H9 (cell line): ENCODE data around the gene MICAL3. TPM values are rescaled to one million over a fixed set of nuclear protein-coding genes. Genes with fewer than 3 reads are reported as not detected.

Source experiments
- DNase-seq: peaks from one replicate; pipeline ENCODE4 v3.0.0-alpha.2; 2017
- H2AFZ ChIP-seq: one replicate; pipeline ENCODE4 v1.6.1; 2013; ENCODE audit warnings: mild to moderate bottlenecking, low read length, control low read depth, moderate library complexity
- H2AK5ac ChIP-seq: 2 replicates; pipeline ENCODE4 v1.6.1; 2013; ENCODE audit warnings: low read length, control low read depth, mixed read lengths; ENCODE audit not compliant: insufficient read length
- H2BK120ac ChIP-seq: one replicate; pipeline ENCODE4 v1.6.1; 2013; ENCODE audit warnings: low read depth, mild to moderate bottlenecking, low read length, control low read depth, inconsistent platforms; ENCODE audit not compliant: poor library complexity, severe bottlenecking
- H2BK12ac ChIP-seq: 2 replicates; pipeline ENCODE4 v1.6.1; 2013; ENCODE audit warnings: low read length, control low read depth, mixed read lengths, low read depth; ENCODE audit not compliant: insufficient read length
- H2BK15ac ChIP-seq: 2 replicates; pipeline ENCODE4 v1.6.1; 2013; ENCODE audit warnings: low read depth, low read length, control low read depth
- H2BK20ac ChIP-seq: one replicate; pipeline ENCODE4 v1.6.1; 2013; ENCODE audit warnings: low read depth, mild to moderate bottlenecking, low read length, control low read depth, inconsistent platforms; ENCODE audit not compliant: poor library complexity, severe bottlenecking
- H2BK5ac ChIP-seq: 2 replicates; pipeline ENCODE4 v1.6.1; 2013; ENCODE audit warnings: low read length, control low read depth, mixed read lengths; ENCODE audit not compliant: insufficient read length
- H3K14ac ChIP-seq: 2 replicates; pipeline ENCODE4 v1.6.1; 2013; ENCODE audit warnings: low read length, control low read depth; ENCODE audit not compliant: insufficient read depth
- H3K18ac ChIP-seq: 2 replicates; pipeline ENCODE4 v1.6.1; 2013; ENCODE audit warnings: low read depth, mild to moderate bottlenecking, mixed read lengths, low read length, control low read depth; ENCODE audit not compliant: insufficient read length
- H3K23ac ChIP-seq: 2 replicates; pipeline ENCODE4 v1.6.1; 2013; ENCODE audit warnings: low read length, control low read depth, mixed read lengths, low read depth; ENCODE audit not compliant: insufficient read length
- H3K23me2 ChIP-seq: 2 replicates; pipeline ENCODE4 v1.6.1; 2013; ENCODE audit warnings: low read depth, mild to moderate bottlenecking, mixed read lengths, low read length, control low read depth; ENCODE audit not compliant: insufficient read length, poor library complexity, severe bottlenecking
- H3K27ac ChIP-seq: 2 replicates; pipeline ENCODE4 v1.5.1; 2013; ENCODE audit warnings: low read length, control low read depth, mixed read lengths, low read depth; ENCODE audit not compliant: insufficient read length
- H3K27me3 ChIP-seq: 2 replicates; pipeline ENCODE4 v1.6.1; 2013; ENCODE audit warnings: low read length, control low read depth, inconsistent platforms; ENCODE audit not compliant: insufficient read depth
- H3K4ac ChIP-seq: 2 replicates; pipeline ENCODE4 v1.6.1; 2013; ENCODE audit warnings: low read depth, mild to moderate bottlenecking, control low read depth, inconsistent platforms, low read length, moderate library complexity
- H3K4me1 ChIP-seq: 2 replicates; pipeline ENCODE4 v1.6.1; 2013; ENCODE audit warnings: low read length, control low read depth, inconsistent platforms; ENCODE audit not compliant: insufficient read depth
- H3K4me2 ChIP-seq: 2 replicates; pipeline ENCODE4 v1.6.1; 2013; ENCODE audit warnings: low read length, control low read depth, mixed read lengths; ENCODE audit not compliant: insufficient read length, insufficient read depth
- H3K56ac ChIP-seq: 2 replicates; pipeline ENCODE4 v1.6.1; 2013; ENCODE audit warnings: low read depth, mild to moderate bottlenecking, mixed read lengths, low read length, control low read depth; ENCODE audit not compliant: insufficient read length
- H3K79me1 ChIP-seq: 2 replicates; pipeline ENCODE4 v1.6.1; 2013; ENCODE audit warnings: low read depth, mild to moderate bottlenecking, moderate library complexity, low read length, control low read depth, inconsistent platforms; ENCODE audit not compliant: insufficient read depth, poor library complexity, severe bottlenecking
- H3K79me2 ChIP-seq: 2 replicates; pipeline ENCODE4 v1.6.1; 2013; ENCODE audit warnings: low read length, control low read depth, inconsistent platforms; ENCODE audit not compliant: insufficient read depth
- H3K9ac ChIP-seq: 2 replicates; pipeline ENCODE4 v1.6.1; 2013; ENCODE audit warnings: low read length, control low read depth, mixed read lengths; ENCODE audit not compliant: insufficient read length; ENCODE audit errors: extremely low read depth
- H3K9me3 ChIP-seq: one replicate; pipeline ENCODE4 v1.6.1; 2013; ENCODE audit warnings: low read depth, low read length, inconsistent platforms; ENCODE audit not compliant: control insufficient read depth
- H3T11ph ChIP-seq: one replicate; pipeline ENCODE4 v1.6.1; 2013; ENCODE audit warnings: mild to moderate bottlenecking, low read length, control low read depth, inconsistent platforms
- H4K20me1 ChIP-seq: one replicate; pipeline ENCODE4 v1.6.1; 2013; ENCODE audit not compliant: control insufficient read depth, insufficient read length, insufficient read depth
- H4K5ac ChIP-seq: 2 replicates; pipeline ENCODE4 v1.6.1; 2013; ENCODE audit warnings: low read depth, mild to moderate bottlenecking, mixed read lengths, low read length, control low read depth; ENCODE audit not compliant: insufficient read length
- H4K8ac ChIP-seq: replicated peaks from 2 replicates; pipeline ENCODE4 v1.6.1; 2013; ENCODE audit warnings: low read length, control low read depth, mixed read lengths, low read depth; ENCODE audit not compliant: insufficient read length
- H4K91ac ChIP-seq: 2 replicates; pipeline ENCODE4 v1.6.1; 2013; ENCODE audit warnings: low read depth, mild to moderate bottlenecking, moderate library complexity, mixed read lengths, low read length, control low read depth; ENCODE audit not compliant: insufficient read length
- H3K27ac Mint-ChIP-seq, 3 experiments: 2 replicates in 2 of 3; 3 replicates in 1 of 3; pipeline ENCODE4 v1.8.0; 2020 to 2021; ENCODE audit warnings: mixed read lengths in 3 of 3, mild to moderate bottlenecking in 1 of 3, moderate library complexity in 1 of 3
- H3K27me3 Mint-ChIP-seq: 2 replicates; pipeline ENCODE4 v1.8.0; 2021; ENCODE audit warnings: low read depth, mild to moderate bottlenecking, moderate library complexity, mixed read lengths
- H3K36me3 Mint-ChIP-seq, 3 experiments: 2 replicates in 2 of 3; 3 replicates in 1 of 3; pipeline ENCODE4 v1.8.0; 2020 to 2021; ENCODE audit warnings: low read depth in 3 of 3, mixed read lengths in 3 of 3; ENCODE audit not compliant: insufficient read depth in 1 of 3
- H3K4me1 Mint-ChIP-seq, 2 experiments: 2 replicates each; pipeline ENCODE4 v1.8.0; 2020; ENCODE audit warnings: mixed read lengths in 2 of 2
- H3K4me3 Mint-ChIP-seq, 2 experiments: 2 replicates in 1 of 2; 3 replicates in 1 of 2; pipeline ENCODE4 v1.8.0; 2020 to 2021; ENCODE audit warnings: mild to moderate bottlenecking in 2 of 2, mixed read lengths in 2 of 2, moderate library complexity in 1 of 2
- H3K9me3 Mint-ChIP-seq, 2 experiments: 2 replicates in 1 of 2; 3 replicates in 1 of 2; pipeline ENCODE4 v1.8.0; 2020; ENCODE audit warnings: mild to moderate bottlenecking in 2 of 2, mixed read lengths in 2 of 2, moderate library complexity in 1 of 2
- CTCF ChIP-seq: fragments of 200-600 bp; sonication (generic); conservative IDR thresholded peaks from 3 replicates; pipeline ENCODE4 v1.8.0; 2021; ENCODE audit warnings: antibody characterized with exemption, mild to moderate bottlenecking
- WGBS: extraction: QIAGEN DNeasy Blood & Tissue Kit; methylation state at CpG from one replicate; pipeline ENCODE4 v1.1.7; 2013; ENCODE audit warnings: missing lambda C conversion rate, low lambda C conversion rate, mixed read lengths; ENCODE audit not compliant: insufficient read length; ENCODE audit errors: extremely low coverage; 5-methylcytosine and 5-hydroxymethylcytosine counted together
- total RNA-seq: library from RNA; stranded (reverse); gene quantifications from 2 replicates; pipeline ENCODE4 v1.2.1, GENCODE V29; 2021

The MICAL3 gene
- total RNA-seq, 1 experiment from 2014 or later: 50.2 TPM

- H3K9ac ChIP-seq: no peak overlapping the region
- no peak overlapping the region for H2AFZ ChIP-seq
- no peak overlapping the region for H2BK12ac ChIP-seq
- Mint-ChIP-seq H3K4me1 (peaks cover 7 to 11% of the 10 kb centered on the region in 2 experiments), H3K27me3 (peaks cover 56% of the 10 kb centered on the region), H3K36me3 (no peaks in the 10 kb centered on the region; a peak in 1 of 7 replicates), H3K9me3 (no peaks in the 10 kb centered on the region; a peak in 1 of 5 replicates), H3K4me3 (no peak overlapping the region; a peak in 2 of 5 replicates), H3K27ac (no peak overlapping the region)
- no peaks in the 10 kb centered on the region for H3K79me1 ChIP-seq
- H2AK5ac ChIP-seq: no peak overlapping the region
- H4K91ac ChIP-seq: no peak overlapping the region
- H3K4me1 ChIP-seq: no peaks in the 10 kb centered on the region
- no peak overlapping the region for H2BK120ac ChIP-seq
- no peak overlapping the region for H3K18ac ChIP-seq
- H2BK15ac ChIP-seq: no peak overlapping the region
- peak; percentile 66 for DNase-seq
- no peaks in the 10 kb centered on the region for H4K20me1 ChIP-seq
- H3K9me3 ChIP-seq: no peaks in the 10 kb centered on the region
- H3K23me2 ChIP-seq: no peaks in the 10 kb centered on the region
- no peaks in the 10 kb centered on the region for H3K27me3 ChIP-seq
- TF ChIP-seq CTCF: peak; percentile 46; the same call in 1 of the 3 replicates
- no CpG with 5 or more reads among the region's 9 CpGs for WGBS
- H3K14ac ChIP-seq: no peak overlapping the region
- no peak overlapping the region for H4K8ac ChIP-seq
- H3T11ph ChIP-seq: no peak overlapping the region
- H4K5ac ChIP-seq: no peak overlapping the region
- H2BK20ac ChIP-seq: no peak overlapping the region
- H3K23ac ChIP-seq: no peak overlapping the region
- no peak overlapping the region for H3K4me2 ChIP-seq
- no peaks in the 10 kb centered on the region for H3K79me2 ChIP-seq
- no peak overlapping the region for H3K27ac ChIP-seq
- H3K4ac ChIP-seq: no peak overlapping the region
- H2BK5ac ChIP-seq: no peak overlapping the region
- H3K56ac ChIP-seq: no peak overlapping the region
Measured at GRCh38 chr22:18065256-18065655, 40.9 kb upstream of the MICAL3 start.
